Skin epidermis (tissue), 12 donors: ENCODE data around the gene RPL7L1.
"Not testable (repeated sequence)": the region's sequence is repeated elsewhere in the genome, so short reads cannot be mapped to it uniquely, and the experiment has no call there.

ENCODE experiments used
- H3K27ac ChIP-seq, 21 experiments: fragments of 200-600 bp; sonication (generic) in 11 of 21; one replicate each; pipeline ENCODE4 v1.5.0; 2020; ENCODE audit warnings: mild to moderate bottlenecking in 3 of 21, inconsistent platforms in 2 of 21, moderate library complexity in 2 of 21
- H3K4me3 ChIP-seq, 7 experiments: fragments of 200-600 bp; sonication (generic) in 2 of 7; one replicate each; pipeline ENCODE4 v1.5.0; 2020; ENCODE audit warnings: inconsistent platforms in 2 of 7, mild to moderate bottlenecking in 2 of 7, moderate library complexity in 1 of 7

The RPL7L1 gene

DNA sequence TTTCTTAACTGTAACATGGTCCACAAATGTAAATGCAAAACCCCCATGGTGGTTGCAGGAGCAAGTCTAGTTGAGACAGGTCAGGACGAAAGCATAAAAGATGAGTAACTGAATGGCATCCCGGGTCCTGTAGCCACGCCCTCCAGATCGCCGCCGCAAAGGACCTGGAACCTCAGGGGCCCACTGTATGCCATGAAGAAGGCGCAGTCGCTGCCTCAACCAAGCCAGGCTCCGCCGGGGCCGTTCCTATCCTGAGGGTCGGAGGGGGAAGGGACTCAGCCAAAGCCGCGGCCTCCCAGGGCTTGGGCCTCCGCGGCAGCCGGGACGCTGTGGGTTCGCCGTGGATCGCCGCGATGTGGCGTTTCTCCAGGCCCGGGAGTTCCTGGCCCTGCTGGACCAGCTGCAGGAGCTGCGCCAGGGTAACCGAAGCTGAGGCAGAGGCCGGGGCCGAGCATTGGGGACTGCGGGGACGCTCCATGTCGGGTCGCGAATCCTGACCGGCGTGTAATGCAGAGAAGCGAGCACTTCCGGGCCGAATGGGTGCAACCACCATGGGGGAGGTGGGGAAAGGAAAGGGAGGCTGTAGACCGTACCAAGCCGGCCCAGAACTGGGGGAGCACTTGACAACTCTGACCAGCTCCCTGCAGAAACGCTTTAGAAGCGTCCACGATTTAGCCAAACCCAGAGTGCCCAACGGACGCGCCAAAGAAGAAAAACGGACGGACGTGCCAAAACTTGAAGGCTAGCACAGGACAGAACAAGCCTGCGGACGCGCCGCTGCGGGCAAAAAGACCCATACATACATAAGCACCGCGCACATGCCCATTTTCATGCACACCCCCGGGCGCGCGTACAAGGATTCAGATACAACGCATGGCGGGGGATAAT, 11.1 kb downstream of the RPL7L1 start:
- peak overlapping the region; percentile 61 to 99 (median 96) for H3K27ac ChIP-seq
- peak overlapping the region; percentile 71 to 98 (median 79) for H3K4me3 ChIP-seq

DNA sequence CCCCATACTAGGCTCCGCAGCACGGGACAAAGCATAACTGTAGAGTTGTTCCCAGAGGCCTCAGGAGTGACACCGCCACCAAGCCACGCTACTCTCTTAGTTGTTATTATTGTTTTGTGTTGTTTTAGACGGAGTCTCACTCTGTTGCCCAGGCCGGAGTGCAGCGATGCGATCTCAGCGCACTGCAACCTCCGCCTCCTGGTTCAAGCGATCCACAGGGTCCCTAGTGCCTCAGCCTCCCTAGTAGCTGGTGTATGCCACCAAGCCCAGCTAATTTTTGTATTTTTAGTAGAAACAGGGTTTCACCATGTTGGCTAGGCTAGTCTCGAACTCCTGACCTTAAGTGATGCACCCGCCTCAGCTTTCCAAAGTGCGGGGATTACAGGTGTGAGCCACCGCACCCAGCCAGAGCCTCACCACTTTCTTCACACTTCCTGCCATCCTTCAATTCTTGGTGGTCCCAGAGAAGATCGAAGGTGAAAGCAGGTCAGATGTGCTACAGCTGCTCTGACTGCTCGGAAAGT, 11.8 kb downstream of the RPL7L1 start:
- Histone ChIP-seq H3K27ac (peak overlapping the region; percentile 61 to 99 (median 96)), H3K4me3 (peak overlapping the region; percentile 71 to 98 (median 79))

GRCh38 chr6:42894041-42894828, 14.8 kb downstream of the RPL7L1 start:
- peak overlapping the region in 1 of 21 experiments; percentile 17 for H3K27ac ChIP-seq
- not testable (repeated sequence) for H3K4me3 ChIP-seq

- Histone ChIP-seq H3K4me3 (no peak overlapping the region), H3K27ac (no peak overlapping the region)
These were observed 16.8 kb downstream of the RPL7L1 start for GRCh38 chr6:42896178-42896719.

GRCh38 chr6:42898891-42899361, 19.5 kb downstream of the RPL7L1 start:
- Histone ChIP-seq H3K4me3 (no peak overlapping the region), H3K27ac (no peak overlapping the region)

DNA sequence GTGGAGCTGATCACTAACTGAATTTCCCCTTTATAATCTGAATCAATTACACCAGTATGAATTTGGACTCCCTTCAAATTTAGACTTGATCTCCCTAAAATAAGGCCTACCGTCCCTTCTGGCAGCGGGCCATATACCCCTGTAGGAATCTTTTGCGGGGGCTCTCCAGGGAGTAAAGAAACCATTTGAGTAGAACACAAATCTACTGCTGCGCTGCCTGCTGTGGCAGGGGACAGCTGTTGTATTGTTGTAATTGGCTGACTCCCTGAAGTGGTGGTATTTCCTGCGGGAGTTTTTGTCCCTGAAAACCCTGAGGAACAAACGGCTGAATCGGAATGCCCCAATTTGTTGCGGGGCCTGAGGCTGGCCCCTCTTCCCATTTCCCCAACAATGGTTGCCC, 20.5 kb downstream of the RPL7L1 start:
- Histone ChIP-seq H3K4me3 (no peak overlapping the region), H3K27ac (no peak overlapping the region)

DNA sequence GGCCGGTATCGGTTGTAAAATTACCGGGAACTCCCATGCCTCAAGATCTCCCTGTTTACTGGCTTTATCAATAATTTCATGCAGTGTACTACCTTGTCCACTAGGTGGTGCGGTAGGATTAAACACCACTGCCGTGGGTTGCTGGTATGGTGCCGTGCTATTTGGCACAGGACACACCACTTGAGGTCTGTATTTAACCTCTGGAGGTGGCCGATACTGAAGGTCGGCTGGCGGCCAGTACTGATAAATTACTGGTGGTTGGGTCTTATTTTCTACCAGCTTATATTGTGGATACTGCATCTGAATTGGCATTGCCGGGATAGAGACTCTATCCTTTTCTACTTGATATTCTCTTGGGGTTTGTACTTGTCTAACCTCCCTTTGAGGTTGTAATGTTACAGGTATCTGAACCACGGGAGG, 22.1 kb downstream of the RPL7L1 start:
- H3K4me3 ChIP-seq = no peak overlapping the region
- H3K27ac ChIP-seq = no peak overlapping the region

DNA sequence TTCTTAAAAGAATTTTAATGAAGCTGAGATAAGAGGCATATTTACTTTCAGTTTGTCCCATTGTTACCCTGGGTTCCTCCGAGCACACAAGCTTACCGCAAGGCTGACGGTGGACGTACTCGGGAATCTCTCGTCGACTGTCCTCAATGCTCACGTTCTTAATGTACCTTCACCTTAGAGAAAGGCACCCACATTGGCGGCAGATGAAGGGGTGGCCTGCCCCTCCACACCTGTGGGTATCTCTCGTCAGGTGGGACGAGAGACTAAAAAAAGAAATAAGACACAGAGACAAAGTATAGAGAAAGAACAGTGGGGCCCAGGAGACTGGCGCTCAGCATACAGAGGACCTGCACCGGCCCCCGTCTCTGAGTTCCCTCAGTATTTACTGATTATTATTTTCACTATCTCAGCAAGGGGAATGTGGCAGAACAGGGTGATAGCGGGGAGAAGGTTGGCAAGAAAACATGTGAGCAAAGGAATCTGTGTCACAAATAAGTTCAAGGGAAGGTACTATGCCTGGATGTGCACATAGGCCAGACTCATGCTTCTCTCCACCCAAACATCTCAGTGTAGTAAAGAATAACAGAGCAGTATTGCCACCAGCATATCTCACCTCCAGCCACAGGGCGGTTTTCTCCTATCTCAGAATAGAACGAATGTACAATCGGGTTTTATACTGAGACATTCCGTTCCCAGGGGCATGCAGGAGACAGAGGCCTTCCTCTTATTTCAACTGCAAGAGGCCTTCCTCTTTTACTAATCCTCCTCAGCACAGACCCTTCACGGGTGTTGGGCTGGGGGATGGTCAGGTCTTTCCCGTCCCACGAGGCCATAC, 23.2 kb downstream of the RPL7L1 start:
- H3K4me3 ChIP-seq, H3K27ac ChIP-seq: not testable (repeated sequence)

DNA sequence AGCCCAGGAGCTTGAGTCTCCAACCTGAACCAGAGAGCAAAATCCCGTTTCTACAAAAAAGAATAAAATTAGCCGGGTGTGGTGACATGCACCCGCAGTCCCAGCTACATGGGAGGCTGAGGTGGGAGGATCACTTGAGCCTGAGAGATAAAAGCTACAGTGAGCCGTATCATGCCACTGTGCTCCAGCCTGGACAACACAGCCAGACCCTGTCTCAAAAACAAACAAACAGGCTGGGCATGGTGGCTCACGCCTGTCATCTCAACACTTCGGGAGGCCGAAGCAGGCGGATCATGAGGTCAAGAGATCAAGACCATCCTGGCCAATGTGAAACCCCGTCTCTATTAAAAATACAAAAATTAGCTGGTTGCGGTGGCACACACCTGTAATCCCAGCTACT, 25.1 kb downstream of the RPL7L1 start:
- Histone ChIP-seq H3K27ac (no peak overlapping the region), H3K4me3 (no peak overlapping the region)

DNA sequence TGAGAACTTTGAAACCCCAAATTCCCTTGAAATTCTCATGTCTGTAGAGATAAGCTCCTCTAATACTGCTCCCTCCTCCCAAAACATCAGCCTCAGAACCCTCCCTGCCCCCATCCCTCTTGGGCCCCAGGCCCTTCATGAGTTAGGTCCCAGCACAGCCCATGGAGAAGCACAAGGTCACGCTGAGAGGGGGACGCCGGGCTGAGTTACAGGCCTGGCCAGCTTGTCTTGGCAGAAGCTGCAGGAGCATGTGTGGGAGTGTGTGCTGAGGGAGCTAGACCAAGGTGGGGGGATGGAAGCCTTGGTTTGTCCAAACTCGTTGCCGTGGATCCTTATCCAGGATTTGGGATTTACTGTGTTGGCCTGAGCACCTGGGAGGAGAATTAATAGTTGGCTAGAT, 27.9 kb downstream of the RPL7L1 start:
- Histone ChIP-seq H3K27ac (no peak overlapping the region), H3K4me3 (no peak overlapping the region)

- H3K27ac ChIP-seq = no peak overlapping the region
- H3K4me3 ChIP-seq = no peak overlapping the region
These were observed 30.4 kb downstream of the RPL7L1 start for GRCh38 chr6:42909835-42910234.

GRCh38 chr6:42911171-42912021, 32.0 kb downstream of the RPL7L1 start:
- Histone ChIP-seq H3K27ac (no peak overlapping the region), H3K4me3 (peak overlapping the region in 3 of 7 experiments; percentile 9 to 17 (median 14))

GRCh38 chr6:42914546-42914945, 35.1 kb downstream of the RPL7L1 start:
- H3K27ac ChIP-seq = no peak overlapping the region
- no peak overlapping the region for H3K4me3 ChIP-seq

DNA sequence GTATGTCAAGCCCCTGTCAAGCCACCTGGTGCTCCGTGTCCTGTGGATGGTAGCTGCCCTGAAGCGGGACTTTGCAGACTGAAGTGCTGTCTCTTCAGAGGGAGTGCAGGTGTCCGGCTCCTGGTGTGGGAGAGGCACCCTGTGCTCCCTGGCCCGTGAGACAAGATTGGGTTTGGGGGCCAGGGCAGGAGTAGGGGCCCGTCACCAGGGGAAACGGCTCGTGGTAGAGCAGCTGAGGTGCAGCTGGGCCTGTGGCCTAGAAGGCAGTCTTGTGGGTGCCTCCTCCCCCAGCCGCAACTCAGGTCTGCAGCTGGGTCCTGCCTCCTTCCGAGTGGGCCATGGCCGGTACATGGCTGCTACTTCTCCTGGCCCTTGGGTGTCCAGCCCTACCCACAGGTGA, 36.3 kb downstream of the RPL7L1 start, which contains the start of gene PTCRA:
Gene PTCRA (plus strand): TSS at position 322 of the 400 bp plus-strand sequence. CDS start 17 bp downstream, at position 339.
- no peak within 1 kb of the TSS for H3K27ac ChIP-seq
- H3K4me3 ChIP-seq = no peak within 1 kb of the TSS

- Histone ChIP-seq H3K4me3 (no peak overlapping the region), H3K27ac (no peak overlapping the region)
These were observed 36.9 kb downstream of the RPL7L1 start for GRCh38 chr6:42916288-42916687.

- no peak overlapping the region for H3K27ac ChIP-seq
- H3K4me3 ChIP-seq = no peak overlapping the region
These were observed 42.4 kb downstream of the RPL7L1 start for GRCh38 chr6:42921801-42922200.

- Histone ChIP-seq H3K4me3 (no peak overlapping the region), H3K27ac (no peak overlapping the region)
These were observed 44.2 kb downstream of the RPL7L1 start for GRCh38 chr6:42923666-42924065.

DNA sequence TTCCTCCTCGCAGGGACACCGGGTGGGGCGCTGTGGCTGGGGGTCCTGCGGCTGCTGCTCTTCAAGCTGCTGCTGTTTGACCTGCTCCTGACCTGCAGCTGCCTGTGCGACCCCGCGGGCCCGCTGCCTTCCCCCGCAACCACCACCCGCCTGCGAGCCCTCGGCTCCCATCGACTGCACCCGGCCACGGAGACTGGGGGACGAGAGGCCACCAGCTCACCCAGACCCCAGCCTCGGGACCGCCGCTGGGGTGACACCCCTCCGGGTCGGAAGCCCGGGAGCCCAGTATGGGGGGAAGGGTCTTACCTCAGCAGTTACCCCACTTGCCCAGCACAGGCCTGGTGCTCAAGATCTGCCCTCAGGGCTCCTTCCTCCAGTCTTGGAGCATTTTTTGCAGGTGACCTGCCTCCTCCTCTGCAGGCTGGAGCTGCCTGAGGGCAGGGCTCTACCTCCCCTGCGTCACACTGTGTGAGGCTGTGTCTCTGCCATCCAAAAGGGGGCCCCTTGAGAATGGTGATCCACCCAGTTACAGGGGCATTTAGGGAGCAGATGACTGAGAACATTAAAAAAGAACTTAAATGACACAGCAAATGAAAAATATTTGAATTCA, 45.9 kb downstream of the RPL7L1 start:
- no peak overlapping the region for H3K4me3 ChIP-seq
- no peak overlapping the region for H3K27ac ChIP-seq
